SU-DHL-6 (cell line): ENCODE data around the gene WNT11.

ENCODE experiments used
- H2AFZ ChIP-seq: fragments of 200-600 bp; sonication (generic); 2 replicates; pipeline ENCODE4 v1.6.1; 2014; ENCODE audit warnings: low read depth, mild to moderate bottlenecking, moderate library complexity, mixed read lengths, antibody characterized with exemption, low read length; ENCODE audit not compliant: severe bottlenecking
- H3F3A ChIP-seq: fragments of 200-600 bp; shearing (Covaris generic); 2 replicates; pipeline ENCODE4 v1.6.0; 2016; ENCODE audit warnings: antibody characterized with exemption, mild to moderate bottlenecking; ENCODE audit not compliant: insufficient read depth
- H3K27ac ChIP-seq: fragments of 200-600 bp; sonication (generic); 2 replicates; pipeline ENCODE4 v1.5.1; 2016; ENCODE audit warnings: low read depth, mild to moderate bottlenecking, low read length, moderate library complexity, mixed read lengths
- H3K27me3 ChIP-seq: fragments of 200-600 bp; sonication (generic), shearing (Covaris generic); 2 replicates; pipeline ENCODE4 v1.6.0; 2014; ENCODE audit warnings: mild to moderate bottlenecking, low read length
- H3K36me3 ChIP-seq: fragments of 200-600 bp; sonication (generic); 2 replicates; pipeline ENCODE4 v1.6.1; 2014; ENCODE audit warnings: mild to moderate bottlenecking, low read length, mixed read lengths
- H3K4me2 ChIP-seq: fragments of 300-600, 200-600 bp; shearing (Covaris generic), sonication (generic); 2 replicates; pipeline ENCODE4 v1.6.0; 2014; ENCODE audit warnings: low read length, low read depth, mild to moderate bottlenecking; ENCODE audit not compliant: poor library complexity, severe bottlenecking
- H3K4me3 ChIP-seq: fragments of 200-600 bp; sonication (generic); 2 replicates; pipeline ENCODE4 v1.5.1; 2014; ENCODE audit warnings: antibody characterized with exemption, low read length, mild to moderate bottlenecking, mixed read lengths; ENCODE audit not compliant: insufficient read depth, poor library complexity, severe bottlenecking
- H3K79me2 ChIP-seq: fragments of 200-600 bp; sonication (generic); 2 replicates; pipeline ENCODE4 v1.6.1; 2014; ENCODE audit warnings: mild to moderate bottlenecking, low read length, moderate library complexity; ENCODE audit not compliant: insufficient read depth
- H3K9ac ChIP-seq: fragments of 200-600 bp; sonication (generic); 2 replicates; pipeline ENCODE4 v1.7.0; 2014; ENCODE audit warnings: mild to moderate bottlenecking, low read length
- H3K9me2 ChIP-seq: fragments of 200-600 bp; sonication (generic); replicated peaks from 2 replicates; pipeline ENCODE4 v1.6.1; 2014; ENCODE audit warnings: low read length; ENCODE audit not compliant: insufficient read depth
- H3K9me3 ChIP-seq: fragments of 200-600 bp; sonication (generic); 2 replicates; pipeline ENCODE4 v1.6.1; 2014; ENCODE audit warnings: low read length, mixed read lengths; ENCODE audit not compliant: insufficient read depth
- H4K20me1 ChIP-seq: fragments of 200-600 bp; sonication (generic); 2 replicates; pipeline ENCODE4 v1.6.1; 2014; ENCODE audit warnings: low read depth, mild to moderate bottlenecking, antibody characterized with exemption, low read length, moderate library complexity, mixed read lengths
- CTCF ChIP-seq: fragments of 200-600 bp; sonication (generic); IDR thresholded peaks from one replicate; pipeline ENCODE4 v1.5.1; 2017; ENCODE audit warnings: antibody characterized with exemption, mild to moderate bottlenecking, low read length, moderate library complexity; ENCODE audit not compliant: insufficient read depth, poor library complexity, severe bottlenecking
- EZH2phosphoT487 ChIP-seq: fragments of 200-600 bp; sonication (generic), shearing (Covaris generic); conservative IDR thresholded peaks from 2 replicates; pipeline ENCODE4 v1.6.1; 2018; ENCODE audit warnings: mild to moderate bottlenecking, antibody characterized with exemption, low read length, moderate library complexity, mixed read lengths

WNT11 gene

DNA sequence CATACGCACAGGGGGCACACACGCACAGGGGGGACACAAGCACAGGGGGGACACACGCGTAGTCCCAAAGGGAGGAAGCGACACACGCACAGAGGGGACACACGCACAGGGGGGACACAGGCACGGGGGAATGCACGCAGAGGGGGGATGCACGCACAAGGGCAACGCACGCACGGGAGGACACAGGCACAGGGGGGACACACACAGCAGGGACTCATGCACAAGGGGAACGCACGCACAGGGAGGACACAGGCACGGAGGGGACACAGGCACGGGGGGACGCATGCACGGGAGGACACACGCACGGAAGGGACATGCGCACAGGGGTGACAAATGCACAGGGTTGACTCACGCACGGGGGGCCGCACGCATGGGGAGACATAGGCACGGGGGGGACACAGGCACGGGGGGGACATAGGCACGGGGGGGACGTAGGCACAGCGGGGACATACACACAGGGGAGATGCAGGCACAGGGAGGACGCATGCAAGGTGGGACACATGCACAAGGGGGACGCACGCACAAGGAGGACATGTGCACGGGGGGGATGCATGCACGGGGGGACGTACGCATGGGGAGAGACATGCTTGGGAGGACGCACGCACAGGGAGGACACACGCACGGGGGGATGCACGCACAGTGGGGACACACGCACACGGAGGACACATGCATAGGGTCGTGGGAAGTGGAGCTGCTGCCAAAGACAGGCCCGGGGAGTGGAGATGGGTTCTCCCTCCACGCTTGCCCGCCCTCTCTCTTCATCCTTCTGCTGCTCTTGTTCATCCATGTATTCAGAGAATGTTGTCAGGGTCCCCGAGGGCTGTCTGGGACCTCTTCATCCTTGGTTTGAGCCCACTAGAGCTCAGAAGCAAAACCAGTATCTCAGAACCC is 41.2 kb downstream of the WNT11 start:
- no peak overlapping the region for H2AFZ ChIP-seq
- H3K9me3 ChIP-seq = no peaks in the 10 kb centered on the region
- H3K4me2 ChIP-seq = no peak overlapping the region
- H3K36me3 ChIP-seq = no peaks in the 10 kb centered on the region
- no peak overlapping the region for H3K27ac ChIP-seq
- H3K79me2 ChIP-seq = no peaks in the 10 kb centered on the region
- no peaks in the 10 kb centered on the region for H4K20me1 ChIP-seq
- H3K9ac ChIP-seq = no peak overlapping the region
- no peak overlapping the region for H3K4me3 ChIP-seq
- TF ChIP-seq CTCF (no peak), EZH2phosphoT487 (no peak)
- no peaks in the 10 kb centered on the region for H3K9me2 ChIP-seq
- H3K27me3 ChIP-seq = no peaks in the 10 kb centered on the region
- H3F3A ChIP-seq = no peaks in the 10 kb centered on the region

DNA sequence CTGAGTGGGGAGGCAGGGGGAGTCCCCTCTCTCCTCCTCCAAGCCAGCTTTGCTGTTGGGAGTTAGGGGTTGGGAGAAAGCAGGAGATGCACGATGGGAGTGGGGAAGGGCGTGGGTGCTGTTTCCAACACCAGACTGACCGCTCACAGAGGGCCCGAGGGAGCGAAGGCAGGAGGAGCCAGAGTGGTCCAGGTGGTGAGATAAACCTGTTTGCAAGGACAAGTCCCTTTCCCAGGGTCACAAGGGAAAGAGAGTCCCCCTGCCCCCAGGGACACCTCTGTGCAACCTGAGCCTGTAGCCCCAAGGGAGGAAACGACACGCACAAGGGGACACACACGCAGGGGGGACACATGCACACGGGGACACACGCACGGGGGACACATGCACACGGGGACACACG is 42.2 kb downstream of the WNT11 start:
- Histone ChIP-seq H2AFZ (no peak overlapping the region), H3K27me3 (no peaks in the 10 kb centered on the region), H3K4me3 (no peak overlapping the region), H4K20me1 (no peaks in the 10 kb centered on the region), H3K27ac (no peak overlapping the region), H3K36me3 (no peaks in the 10 kb centered on the region), H3K9me3 (no peaks in the 10 kb centered on the region), H3K79me2 (no peaks in the 10 kb centered on the region), H3K9me2 (no peaks in the 10 kb centered on the region), H3K4me2 (no peak overlapping the region), H3F3A (no peaks in the 10 kb centered on the region), H3K9ac (no peak overlapping the region)
- TF ChIP-seq CTCF (no peak), EZH2phosphoT487 (no peak)

DNA sequence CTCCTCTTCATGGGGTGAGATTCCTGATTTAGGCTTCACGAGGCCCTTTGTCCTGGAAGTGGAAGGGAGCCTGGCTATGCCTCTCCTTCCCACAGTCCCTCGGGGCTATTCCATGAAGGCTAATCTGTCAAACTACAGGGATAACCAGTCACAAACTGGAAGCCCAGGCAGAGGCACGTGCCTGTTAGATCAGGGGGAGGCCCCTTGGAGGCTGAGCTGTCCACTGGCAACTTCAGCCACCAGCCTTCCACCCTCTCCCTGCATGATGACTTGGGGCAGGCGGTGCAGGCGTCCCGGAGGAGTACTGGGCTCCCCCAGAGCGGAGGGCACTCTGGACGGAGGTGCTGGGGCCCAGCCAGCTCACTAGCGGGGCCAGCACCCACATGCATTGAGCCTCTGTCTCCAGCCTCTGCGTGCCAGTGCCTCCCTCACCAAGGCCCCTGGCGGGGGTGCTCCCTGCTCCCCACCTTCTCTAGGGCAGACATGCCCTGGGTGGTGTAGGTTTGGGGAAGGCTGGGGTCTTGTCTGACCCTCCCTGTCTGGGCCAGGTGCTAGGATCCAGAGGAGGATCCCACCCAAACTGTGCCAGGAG is 42.9 kb downstream of the WNT11 start:
- Histone ChIP-seq H3K79me2 (no peaks in the 10 kb centered on the region), H3K9me3 (no peaks in the 10 kb centered on the region), H3K27me3 (no peaks in the 10 kb centered on the region), H3K4me3 (no peak overlapping the region), H3K9me2 (no peaks in the 10 kb centered on the region), H2AFZ (no peak overlapping the region), H3K36me3 (no peaks in the 10 kb centered on the region), H3K4me2 (no peak overlapping the region), H3K27ac (no peak overlapping the region), H3K9ac (no peak overlapping the region), H3F3A (no peaks in the 10 kb centered on the region), H4K20me1 (no peaks in the 10 kb centered on the region)
- TF ChIP-seq CTCF = no peak
- TF ChIP-seq EZH2phosphoT487 = no peak
